Measurements from ENCODE around the gene CCDC54. TPM values are rescaled to one million over a fixed set of nuclear protein-coding genes. Genes with fewer than 3 reads are reported as not detected.

The CCDC54 gene
- not detected for total RNA-seq

GRCh38 chr3:107377151-107377550 lies at the start of gene CCDC54:
Gene CCDC54, plus strand, starts transcription at chr3:107377439. Its CDS starts 149 bp downstream, at chr3:107377588.

Other genes starting within 250 kb of the CCDC54 start
- 100 to 1,000 TPM in 1 of 2 donors, 10 to 100 TPM in 1; 48.9 to 111 TPM for gene BBX, start 145.5 kb downstream of the CCDC54 start, total RNA-seq